ENCODE measurements around the gene NPPC. TPM values are rescaled to one million over a fixed set of nuclear protein-coding genes. Genes with fewer than 3 reads are reported as not detected.

NPPC gene
- total RNA-seq, 2 donors from 2014 or later: not detected

DNA sequence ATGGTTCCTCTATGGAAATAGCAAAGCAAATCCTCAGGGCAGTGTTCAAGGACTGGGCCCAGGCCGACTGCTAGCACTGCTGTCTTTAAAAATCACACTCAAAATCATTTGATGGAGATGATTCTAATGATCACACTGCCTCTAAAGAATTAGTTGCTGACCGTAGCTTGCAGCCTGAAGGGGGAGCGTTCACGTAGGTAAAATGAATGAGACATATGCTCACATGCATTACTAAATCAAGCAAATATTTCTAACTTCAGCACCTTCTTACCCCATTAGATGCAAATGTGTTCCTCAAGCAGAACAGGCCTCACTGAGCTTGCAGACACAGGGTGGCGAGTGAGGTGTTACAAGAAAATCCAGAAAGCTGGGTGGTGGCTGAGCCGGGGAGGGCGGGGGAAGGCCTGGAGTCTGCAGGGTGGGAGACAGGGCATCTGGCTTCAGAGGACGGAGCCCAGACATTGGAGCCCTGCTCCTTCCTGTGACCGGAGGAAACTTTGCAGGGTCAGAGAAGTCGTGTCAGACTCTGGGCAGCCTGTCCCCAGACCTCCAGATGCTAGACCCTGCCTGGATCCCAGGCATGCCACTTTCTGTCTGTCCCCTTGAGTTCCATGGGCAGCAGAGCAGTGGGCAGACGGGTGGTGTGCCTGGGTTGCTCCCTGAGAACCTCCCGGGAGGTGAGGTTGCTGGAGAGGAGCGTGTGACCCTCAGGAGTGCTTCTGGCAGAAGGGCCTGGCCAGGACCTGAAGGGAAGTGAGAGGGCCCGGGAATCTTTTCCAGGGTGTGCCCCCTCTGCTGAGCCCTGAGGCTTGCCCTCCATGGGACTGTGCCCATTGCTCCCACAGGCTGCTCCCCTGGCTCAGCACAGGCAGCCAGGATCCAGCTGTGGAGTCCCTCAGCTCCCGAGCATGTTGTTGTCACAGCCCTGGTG is 7.1 kb upstream of the NPPC start:
- H3K27me3 ChIP-seq (replicated peaks; ENCODE audit: insufficient read depth): peaks cover 3% of the 10 kb centered on the region
- DNase-seq (ENCODE audit: low spot score) (no peak), ATAC-seq (ENCODE audit: insufficient number of reproducible peaks, low FRiP score, low read depth) (no peak)
- no peak overlapping the region for H3K4me3 ChIP-seq
- TF ChIP-seq, protein P1, sequence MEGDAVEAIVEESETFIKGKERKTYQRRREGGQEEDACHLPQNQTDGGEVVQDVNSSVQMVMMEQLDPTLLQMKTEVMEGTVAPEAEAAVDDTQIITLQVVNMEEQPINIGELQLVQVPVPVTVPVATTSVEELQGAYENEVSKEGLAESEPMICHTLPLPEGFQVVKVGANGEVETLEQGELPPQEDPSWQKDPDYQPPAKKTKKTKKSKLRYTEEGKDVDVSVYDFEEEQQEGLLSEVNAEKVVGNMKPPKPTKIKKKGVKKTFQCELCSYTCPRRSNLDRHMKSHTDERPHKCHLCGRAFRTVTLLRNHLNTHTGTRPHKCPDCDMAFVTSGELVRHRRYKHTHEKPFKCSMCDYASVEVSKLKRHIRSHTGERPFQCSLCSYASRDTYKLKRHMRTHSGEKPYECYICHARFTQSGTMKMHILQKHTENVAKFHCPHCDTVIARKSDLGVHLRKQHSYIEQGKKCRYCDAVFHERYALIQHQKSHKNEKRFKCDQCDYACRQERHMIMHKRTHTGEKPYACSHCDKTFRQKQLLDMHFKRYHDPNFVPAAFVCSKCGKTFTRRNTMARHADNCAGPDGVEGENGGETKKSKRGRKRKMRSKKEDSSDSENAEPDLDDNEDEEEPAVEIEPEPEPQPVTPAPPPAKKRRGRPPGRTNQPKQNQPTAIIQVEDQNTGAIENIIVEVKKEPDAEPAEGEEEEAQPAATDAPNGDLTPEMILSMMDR (IDR thresholded peaks at IDR 0.05): no peak
- no peaks in the 10 kb centered on the region for H3K9me3 ChIP-seq
- no peak overlapping the region for H3K27ac ChIP-seq
- H3K36me3 ChIP-seq: no peaks in the 10 kb centered on the region
- H3K4me1 ChIP-seq (ENCODE audit: control insufficient read depth in 1 of 2, low read depth in 2 of 2): no peaks in the 10 kb centered on the region

- H3K36me3 ChIP-seq: no peaks in the 10 kb centered on the region
- H3K27ac ChIP-seq: no peak overlapping the region
- TF ChIP-seq, protein P1 (IDR thresholded peaks at IDR 0.05): no peak
- H3K4me3 ChIP-seq: no peak overlapping the region
- no peaks in the 10 kb centered on the region for H3K4me1 ChIP-seq (ENCODE audit: control insufficient read depth in 1 of 2, low read depth in 2 of 2)
- peaks cover 3% of the 10 kb centered on the region for H3K27me3 ChIP-seq (replicated peaks; ENCODE audit: insufficient read depth)
- DNase-seq (ENCODE audit: low spot score) (no peak), ATAC-seq (ENCODE audit: insufficient number of reproducible peaks, low FRiP score, low read depth) (no peak)
- no peaks in the 10 kb centered on the region for H3K9me3 ChIP-seq
These were observed 6.4 kb upstream of the NPPC start for GRCh38 chr2:231932711-231932970.

GRCh38 chr2:231931481-231931915 is 5.3 kb upstream of the NPPC start:
- Histone ChIP-seq H3K36me3 (no peaks in the 10 kb centered on the region), H3K27ac (no peak overlapping the region), H3K4me1 (ENCODE audit: control insufficient read depth in 1 of 2, low read depth in 2 of 2) (peaks cover 1 to 6% of the 10 kb centered on the region in 2 donors), H3K27me3 (replicated peaks; ENCODE audit: insufficient read depth) (peaks cover 3% of the 10 kb centered on the region), H3K4me3 (no peak overlapping the region), H3K9me3 (no peaks in the 10 kb centered on the region)
- ATAC-seq (ENCODE audit: insufficient number of reproducible peaks, low FRiP score, low read depth) (no peak), DNase-seq (ENCODE audit: low spot score) (no peak)
- TF ChIP-seq, protein P1 (IDR thresholded peaks at IDR 0.05): no peak

- Histone ChIP-seq H3K27ac (no peak overlapping the region), H3K4me1 (ENCODE audit: control insufficient read depth in 1 of 2, low read depth in 2 of 2) (peaks cover 9 to 14% of the 10 kb centered on the region in 2 donors), H3K36me3 (no peaks in the 10 kb centered on the region), H3K4me3 (no peak overlapping the region), H3K9me3 (no peaks in the 10 kb centered on the region), H3K27me3 (replicated peaks; ENCODE audit: insufficient read depth) (peaks cover 3% of the 10 kb centered on the region)
- DNase-seq (ENCODE audit: low spot score): no peak
- TF ChIP-seq, protein P1 (IDR thresholded peaks at IDR 0.05): no peak
- no peak for ATAC-seq (ENCODE audit: insufficient number of reproducible peaks, low FRiP score, low read depth)
These were observed 4.5 kb upstream of the NPPC start for GRCh38 chr2:231930593-231931281.

- Histone ChIP-seq H3K27ac (no peak overlapping the region), H3K27me3 (replicated peaks; ENCODE audit: insufficient read depth) (peaks cover 3% of the 10 kb centered on the region), H3K36me3 (no peaks in the 10 kb centered on the region), H3K4me3 (no peak overlapping the region), H3K9me3 (no peaks in the 10 kb centered on the region), H3K4me1 (ENCODE audit: control insufficient read depth in 1 of 2, low read depth in 2 of 2) (peaks cover 12 to 18% of the 10 kb centered on the region in 2 donors)
- ATAC-seq (ENCODE audit: insufficient number of reproducible peaks, low FRiP score, low read depth) (no peak), DNase-seq (ENCODE audit: low spot score) (no peak)
- TF ChIP-seq, protein P1 (IDR thresholded peaks at IDR 0.05): no peak
These were observed 3.9 kb upstream of the NPPC start for GRCh38 chr2:231929961-231930592.

Data from thoracic aorta (tissue), 2 donors.